K562 (cell line): ENCODE data around the gene PEAR1. TPM values are rescaled to one million over a fixed set of nuclear protein-coding genes. Genes with fewer than 3 reads are reported as not detected.

Source experiments
- ATAC-seq: fragments of 200-7000 bp; cut with Tn5 transposase; 3 replicates; pipeline ENCODE4 v1.9.1; 2020; ENCODE audit warnings: moderate library complexity
- BruUV-seq: library from RNA; stranded (reverse); fragments of 400-500 nt; replicated peaks from 2 replicates; lab custom pipeline; 2021; lab: Mats Ljungman, UMichigan
- CTCF ChIA-PET: fragments of 300-600 bp; formaldehyde crosslinking; extraction: SDS; loops from one replicate; lab custom pipeline; 2021; ENCODE audit warnings: low intra/inter-chr PET ratio; lab: Yijun Ruan, JAX
- POLR2A ChIA-PET: fragments of 300-600, 350-650 bp; sonication (Branson Sonifier 250); formaldehyde crosslinking; extraction: SDS; loops from one replicate; lab custom pipeline; 2021; ENCODE audit warnings: antibody characterized with exemption, inconsistent platforms; lab: Yijun Ruan, JAX
- DNase-seq, 4 experiments: peaks; one replicate each; pipeline versions ENCODE4 v3.0.0 to v3.0.0-alpha.2; 2011 to 2018; ENCODE audit warnings: low spot score in 3 of 4, mixed read lengths in 3 of 4; ENCODE audit errors: extremely low read depth in 1 of 4
- FAIRE-seq: peaks from 2 replicates; lab custom pipeline; 2011; peaks lifted over from hg19 to GRCh38; lab: Jason Lieb, UNC
- H2AFZ ChIP-seq: 2 replicates; pipeline ENCODE4 v1.6.0; 2011; ENCODE audit warnings: low read depth, low read length, control low read depth, inconsistent platforms
- H3K27ac ChIP-seq: fragments of 200-600 bp; 3 replicates; pipeline ENCODE4 v1.8.0; 2011; ENCODE audit warnings: low read depth, mild to moderate bottlenecking, control low read depth, inconsistent platforms, low read length, moderate library complexity, mixed read lengths; ENCODE audit errors: extremely low read depth
- H3K27me3 ChIP-seq, 2 experiments: fragments of 300-600 bp in 1 of 2; 2 replicates in 1 of 2; 3 replicates in 1 of 2; pipeline versions ENCODE4 v1.6.0 to v1.8.0; 2011; ENCODE audit warnings: inconsistent platforms in 2 of 2, low read length in 2 of 2, mild to moderate bottlenecking in 1 of 2, mixed read lengths in 1 of 2, moderate library complexity in 1 of 2; ENCODE audit not compliant: control insufficient read depth in 2 of 2, insufficient read depth in 2 of 2
- H3K36me3 ChIP-seq: fragments of 300-600 bp; 3 replicates; pipeline ENCODE4 v1.8.0; 2011; ENCODE audit warnings: mild to moderate bottlenecking, low read length, inconsistent platforms; ENCODE audit not compliant: control insufficient read depth, insufficient read depth
- H3K4me1 ChIP-seq, 2 experiments: fragments of 200-600 bp in 1 of 2; replicated peaks in 1 of 2; 2 replicates in 1 of 2; 3 replicates in 1 of 2; pipeline versions ENCODE4 v1.5.1 to v1.8.0; 2011; ENCODE audit warnings: inconsistent platforms in 2 of 2, low read length in 2 of 2, mild to moderate bottlenecking in 1 of 2, mixed read lengths in 1 of 2, moderate library complexity in 1 of 2; ENCODE audit not compliant: control insufficient read depth in 2 of 2, insufficient read depth in 2 of 2
- H3K4me2 ChIP-seq: 2 replicates; pipeline ENCODE4 v1.6.1; 2011; ENCODE audit warnings: low read length, control low read depth, inconsistent platforms, mixed read lengths; ENCODE audit not compliant: insufficient read depth
- H3K4me3 ChIP-seq: fragments of 200-600 bp; sonication (generic), shearing (Covaris generic); 2 replicates; pipeline ENCODE4 v1.5.1; 2016; ENCODE audit warnings: control low read depth, inconsistent platforms
- H3K79me2 ChIP-seq: fragments of 200-600 bp; 3 replicates; pipeline ENCODE4 v1.8.0; 2011; ENCODE audit warnings: low read length, inconsistent platforms; ENCODE audit not compliant: control insufficient read depth, insufficient read depth
- H3K9ac ChIP-seq, 2 experiments: 2 replicates each; pipeline versions ENCODE4 v1.6.0 to v1.6.1; 2011; ENCODE audit warnings: low read depth in 2 of 2, low read length in 2 of 2, control low read depth in 1 of 2, inconsistent platforms in 1 of 2, mild to moderate bottlenecking in 1 of 2, mixed read lengths in 1 of 2; ENCODE audit not compliant: insufficient read depth in 1 of 2
- H3K9me1 ChIP-seq: one replicate; pipeline ENCODE4 v1.6.0; 2011; ENCODE audit warnings: inconsistent platforms, mild to moderate bottlenecking, low read length, moderate library complexity; ENCODE audit not compliant: control insufficient read depth, insufficient read depth
- H3K9me3 ChIP-seq: replicated peaks from 2 replicates; pipeline ENCODE4 v1.5.1; 2011; ENCODE audit warnings: low read depth, low read length, inconsistent platforms; ENCODE audit not compliant: control insufficient read depth, insufficient read depth
- H4K20me1 ChIP-seq: replicated peaks from 2 replicates; pipeline ENCODE4 v1.6.1; 2011; ENCODE audit warnings: low read length, inconsistent platforms, mixed read lengths; ENCODE audit not compliant: control insufficient read depth, insufficient read depth
- ATF7 ChIP-seq: fragments of 450-650 bp; IDR thresholded peaks from 2 replicates; pipeline ENCODE4 v1.7.1; 2014; ENCODE audit warnings: mild to moderate bottlenecking, moderate library complexity
- CBFB ChIP-seq: sonication (generic); formaldehyde crosslinking; IDR thresholded peaks from 2 replicates; pipeline ENCODE4 v1.4.0; 2020; ENCODE audit warnings: mild to moderate bottlenecking, missing genetic modification reagents
- CREB1 ChIP-seq, 2 experiments: sonication (generic) in 1 of 2; formaldehyde crosslinking in 1 of 2; IDR thresholded peaks; 2 replicates each; pipeline versions ENCODE4 v1.6.1 to v1.8.0; 2012 to 2022; ENCODE audit warnings: inconsistent platforms in 1 of 2, mild to moderate bottlenecking in 1 of 2, missing genetic modification reagents in 1 of 2, moderate library complexity in 1 of 2
- E2F4 ChIP-seq: sonication (generic); formaldehyde crosslinking; IDR thresholded peaks from 2 replicates; pipeline ENCODE4 v1.8.0; 2022; ENCODE audit warnings: mild to moderate bottlenecking, low read depth, missing genetic modification reagents
- EGR1 ChIP-seq: fragments of 450-650 bp; conservative IDR thresholded peaks from 2 replicates; pipeline ENCODE4 v1.6.1; 2017; ENCODE audit warnings: mild to moderate bottlenecking
- HNRNPLL ChIP-seq: fragments of 200-400 bp; formaldehyde crosslinking; IDR thresholded peaks from 2 replicates; pipeline ENCODE4 v1.6.1; 2017; ENCODE audit warnings: low read length, low read depth, mild to moderate bottlenecking; ENCODE audit not compliant: poor library complexity, severe bottlenecking
- MTA3 ChIP-seq: fragments of 450-650 bp; formaldehyde crosslinking; IDR thresholded peaks from 2 replicates; pipeline ENCODE4 v1.6.1; 2017; ENCODE audit warnings: mild to moderate bottlenecking, borderline replicate concordance
- PRDM10 ChIP-seq: fragments of 450-650 bp; IDR thresholded peaks from 2 replicates; pipeline ENCODE4 v1.6.1; 2018; ENCODE audit not compliant: partially characterized antibody
- RBM14 ChIP-seq: fragments of 200-400 bp; formaldehyde crosslinking; IDR thresholded peaks from 2 replicates; pipeline ENCODE4 v1.6.1; 2018; ENCODE audit warnings: low read depth, mild to moderate bottlenecking, low read length, moderate library complexity, borderline replicate concordance; ENCODE audit not compliant: insufficient read depth
- RCOR1 ChIP-seq, 2 experiments: IDR thresholded peaks; 2 replicates each; pipeline ENCODE4 v1.6.1; 2012; ENCODE audit warnings: low read depth in 2 of 2, low read length in 2 of 2, borderline replicate concordance in 1 of 2, improper control_type of control experiment in 1 of 2
- SFPQ ChIP-seq: fragments of 200-400 bp; formaldehyde crosslinking; IDR thresholded peaks from 2 replicates; pipeline ENCODE4 v1.6.1; 2017; ENCODE audit warnings: mild to moderate bottlenecking, low read depth, low read length, moderate library complexity
- TAF7 ChIP-seq: fragments of 450-650 bp; IDR thresholded peaks from 2 replicates; pipeline ENCODE4 v1.6.1; 2016; ENCODE audit warnings: missing genetic modification characterization, missing compliant biosample characterization
- THRAP3 ChIP-seq: fragments of 450-650 bp; IDR thresholded peaks from 2 replicates; pipeline ENCODE4 v1.6.1; 2016; ENCODE audit warnings: mild to moderate bottlenecking, inconsistent platforms, borderline replicate concordance
- ZFX ChIP-seq: sonication (generic); formaldehyde crosslinking; IDR thresholded peaks from 2 replicates; pipeline ENCODE4 v1.8.0; 2022; ENCODE audit warnings: mild to moderate bottlenecking, missing genetic modification reagents, moderate library complexity
- WGBS: fragments of 100-300 bp; shearing (Covaris generic); methylation state at CpG from one replicate; pipeline ENCODE4 v1.1.6; 2016; ENCODE audit warnings: low coverage, mixed read lengths; ENCODE audit not compliant: insufficient coverage; ENCODE audit errors: missing lambda C conversion rate; 5-methylcytosine and 5-hydroxymethylcytosine counted together
- in situ Hi-C: fragments of 300-500 bp; cut with MboI; formaldehyde crosslinking; loops from 4 replicates; pipeline ENCODE4 v1.15.0; 2018; ENCODE audit warnings: inconsistent platforms, mixed read lengths
- intact Hi-C: fragments of 100-400 bp; cut with micrococcal nuclease; formaldehyde crosslinking; loops from 2 replicates; pipeline ENCODE4 v1.14.2; 2022
- polyA plus RNA-seq, 8 experiments: library from polyadenylated mRNA; depleted of rRNA in 4 of 8; stranded (reverse) in 5 of 8; unstranded in 3 of 8; fragments of >200 nt; fragmentation: Nextera tagmentation in 2 of 8; fragmentation: Illumina TruSeq in 1 of 8; extraction: Ambion mirVana in 2 of 8; extraction: Trizol in 1 of 8; gene quantifications; 2 replicates each; pipeline versions ENCODE4 v1.2.1 to v1.2.3, GENCODE V29; 2011 to 2014; ENCODE audit warnings: inconsistent platforms in 1 of 8, missing spikeins in 1 of 8
- total RNA-seq, 7 experiments: library from RNA; depleted of rRNA in 6 of 7; stranded (reverse); fragments of >200 nt in 6 of 7; fragmentation: Illumina TruSeq in 2 of 7; extraction: Trizol in 2 of 7; gene quantifications; 2 replicates each; pipeline versions ENCODE4 v1.2.1 to v1.2.3, GENCODE V29; 2011 to 2021; ENCODE audit warnings: low replicate concordance in 1 of 7

Gene PEAR1
- total and polyA plus RNA-seq, 9 of the 15 experiments (the other 6 are each of a cell fraction or from before 2014, with no cell fraction given): 0.87 to 13.9 (median 6.1) TPM

GRCh38 chr1:156848461-156849150, 44.9 kb upstream of the PEAR1 start:
- Histone ChIP-seq H3K4me3 (no peak overlapping the region), H3K9me3 (no peaks in the 10 kb centered on the region), H2AFZ (peak overlapping the region; percentile 77), H4K20me1 (no peaks in the 10 kb centered on the region), H3K9me1 (no peaks in the 10 kb centered on the region), H3K79me2 (no peaks in the 10 kb centered on the region), H3K36me3 (no peaks in the 10 kb centered on the region), H3K9ac (peak overlapping the region in 1 of 2 experiments; percentile 41; a peak in 1 of 4 replicates), H3K27me3 (0 out of 5 replicates have a peak, but pooled peaks cover 0 to 13% of the 10 kb centered on the region in 2 experiments), H3K4me2 (peak overlapping the region; percentile 54), H3K27ac (no peak overlapping the region), H3K4me1 (peaks cover 13 to 34% of the 10 kb centered on the region in 2 experiments; a peak in 4 of 5 replicates)
- peak; percentile 46 for FAIRE-seq
- in situ Hi-C loops: no loop called here
- ChIA-PET POLR2A (interaction anchor here (0.8 to 2.9 kb wide), 2 partner anchors 10 to 81 kb away, joined by 3 to 10 read pairs; partner anchors contain the start of gene INSRR), CTCF (interaction anchor here (0.5 kb wide), 1 partner anchor 48 kb away, joined by 4 read pairs; no protein-coding TSS in a partner anchor)
- DNase-seq: peak; percentile 72 to 86 (median 78)
- WGBS: 19% methylated on average over 32 of the region's 36 CpGs
- intact Hi-C loops: no loop called here
- BruUV-seq: no TSS peak
- ATAC-seq: peak; percentile 85
- TF ChIP-seq ATF7: no peak
- TF ChIP-seq EGR1: peak; percentile 72
- no peak for TF ChIP-seq ZFX (CRISPR knock-in tag)
- no peak for TF ChIP-seq SFPQ
- peak; percentile 87 for TF ChIP-seq PRDM10
- TF ChIP-seq E2F4: no peak
- no peak for TF ChIP-seq RBM14
- no peak for TF ChIP-seq THRAP3
- TF ChIP-seq CREB1 (IDR thresholded peaks at IDR 0.05): no peak
- TF ChIP-seq CREB1 (CRISPR knock-in tag; IDR thresholded peaks at IDR 0.05): 0 out of 2 replicates have a peak, but pooled peaks have one; percentile 33
- TF ChIP-seq MTA3: no peak
- TF ChIP-seq TAF7 (tag): no peak
- peak; percentile 95 for TF ChIP-seq HNRNPLL
- TF ChIP-seq RCOR1 (IDR thresholded peaks at IDR 0.05; ENCODE audit: borderline replicate concordance in 1 of 2, low read depth in 2 of 2, low read length in 2 of 2): no peak
- no peak for TF ChIP-seq CBFB (CRISPR knock-in tag)
